K562 (cell line): Measurements from ENCODE around the gene HIPK2. TPM values are rescaled to one million over a fixed set of nuclear protein-coding genes. Genes with fewer than 3 reads are reported as not detected.

Experiments
- RAD51 ChIP-seq: fragments of 450-650 bp; IDR thresholded peaks from 2 replicates; pipeline ENCODE4 v1.7.1; 2016; ENCODE audit warnings: low read depth, mild to moderate bottlenecking, borderline replicate concordance
- SMAD2 ChIP-seq: fragments of 150-350 bp; IDR thresholded peaks from 2 replicates; pipeline ENCODE4 v1.6.1; 2014; ENCODE audit warnings: low read depth, mild to moderate bottlenecking, low read length
- USF2 ChIP-seq: sonication (generic); formaldehyde crosslinking; IDR thresholded peaks from 2 replicates; pipeline ENCODE4 v1.5.0; 2020; ENCODE audit warnings: missing genetic modification reagents
- ZBTB40 ChIP-seq, 2 experiments: fragments of 450-650 bp in 1 of 2; sonication (generic) in 1 of 2; formaldehyde crosslinking in 1 of 2; IDR thresholded peaks; 2 replicates each; pipeline versions ENCODE4 v1.7.1 to v1.9.0; 2016 to 2022; ENCODE audit warnings: inconsistent platforms in 1 of 2, mild to moderate bottlenecking in 1 of 2, missing genetic modification reagents in 1 of 2
- polyA plus RNA-seq, 8 experiments: library from polyadenylated mRNA; depleted of rRNA in 4 of 8; stranded (reverse) in 5 of 8; unstranded in 3 of 8; fragments of >200 nt; fragmentation: Nextera tagmentation in 2 of 8; fragmentation: Illumina TruSeq in 1 of 8; extraction: Ambion mirVana in 2 of 8; extraction: Trizol in 1 of 8; gene quantifications; 2 replicates each; pipeline versions ENCODE4 v1.2.1 to v1.2.3, GENCODE V29; 2011 to 2014; ENCODE audit warnings: inconsistent platforms in 1 of 8, missing spikeins in 1 of 8
- total RNA-seq, 7 experiments: library from RNA; depleted of rRNA in 6 of 7; stranded (reverse); fragments of >200 nt in 6 of 7; fragmentation: Illumina TruSeq in 2 of 7; extraction: Trizol in 2 of 7; gene quantifications; 2 replicates each; pipeline versions ENCODE4 v1.2.1 to v1.2.3, GENCODE V29; 2011 to 2021; ENCODE audit warnings: low replicate concordance in 1 of 7

Gene HIPK2
- total and polyA plus RNA-seq, 9 of the 15 experiments (the other 6 are each of a cell fraction or from before 2014, with no cell fraction given): 0.69 to 19.8 (median 5.1) TPM

GRCh38 chr7:139563856-139564255 is 213.9 kb downstream of the HIPK2 start (continued):
- TF ChIP-seq ZBTB40 (IDR thresholded peaks at IDR 0.05): no peak
- TF ChIP-seq ZBTB40 (CRISPR knock-in tag; IDR thresholded peaks at IDR 0.05): no peak
- TF ChIP-seq SMAD2: no peak
- TF ChIP-seq RAD51: no peak
- no peak for TF ChIP-seq USF2 (CRISPR knock-in tag)
